A673 (cell line): ENCODE data around the gene NOVA1.

Experiments used
- CTCF ChIP-seq: fragments of 300-800, 200-600 bp; sonication (generic); conservative IDR thresholded peaks from 2 replicates; pipeline ENCODE4 v1.5.1; 2017; ENCODE audit warnings: low read depth, mild to moderate bottlenecking, antibody characterized with exemption, low read length, moderate library complexity, mixed read lengths
- EZH2 ChIP-seq: fragments of 200-600 bp; sonication (generic); IDR thresholded peaks from 2 replicates; pipeline ENCODE4 v1.6.1; 2017; ENCODE audit warnings: borderline replicate concordance, low read depth, mild to moderate bottlenecking, mixed read lengths, antibody characterized with exemption, low read length; ENCODE audit not compliant: poor library complexity, severe bottlenecking

DNA sequence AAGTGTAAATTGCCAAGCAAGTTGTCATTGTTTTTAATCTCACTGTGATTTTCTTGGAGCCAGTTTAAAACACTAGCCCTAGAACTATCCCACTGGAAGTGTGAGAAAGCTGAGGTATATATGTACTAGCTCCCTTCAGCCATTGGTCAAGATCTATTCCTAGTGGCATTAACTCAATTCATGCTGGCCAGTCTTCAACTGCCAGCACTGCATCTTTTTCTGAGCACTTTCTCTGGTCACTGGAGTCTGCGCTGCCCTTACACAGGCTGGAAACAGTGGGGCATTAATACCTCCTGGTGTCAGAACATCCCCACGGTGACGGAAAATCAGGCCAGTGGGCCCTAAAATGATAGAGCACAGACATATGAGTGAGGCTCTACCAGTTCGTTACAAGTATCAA, 4.0 kb upstream of the NOVA1 start:
- TF ChIP-seq CTCF (no peak), EZH2 (no peak)
